NK-92 treated with Interleukin-12 subunit alpha and Interleukin-12 subunit beta, amount 100 ng/mL, for 24 hours (cell line): ENCODE measurements around the gene QDPR.
"Not testable (repeated sequence)": the region's sequence is repeated elsewhere in the genome, so short reads cannot be mapped to it uniquely, and the experiment has no call there.

ENCODE experiments used
- DNase-seq: peaks from one replicate; lab custom pipeline; 2025; lab: John Stamatoyannopoulos, UW

QDPR gene

GRCh38 chr4:17511950-17512795, at the start of gene QDPR:
QDPR (minus strand) TSS chr4:17512090; CDS start chr4:17512054, 36 bp downstream.
- no peak for DNase-seq

GRCh38 chr4:17561195-17561909, 49.5 kb upstream of the QDPR start:
- no peak for DNase-seq

GRCh38 chr4:17560065-17560673, 48.3 kb upstream of the QDPR start:
- no peak for DNase-seq

- no peak for DNase-seq
Observed at GRCh38 chr4:17559709-17560048, 47.8 kb upstream of the QDPR start.

- DNase-seq = no peak
Observed at GRCh38 chr4:17558941-17559708, 47.2 kb upstream of the QDPR start.

GRCh38 chr4:17557880-17558279, 46.0 kb upstream of the QDPR start:
- DNase-seq = no peak

- no peak for DNase-seq
Observed at GRCh38 chr4:17556498-17556897, 44.6 kb upstream of the QDPR start.

- no peak for DNase-seq
Observed at GRCh38 chr4:17554568-17554967, 42.7 kb upstream of the QDPR start.

GRCh38 chr4:17552427-17552826, 40.5 kb upstream of the QDPR start:
- no peak for DNase-seq

GRCh38 chr4:17550549-17550948, 38.7 kb upstream of the QDPR start:
- no peak for DNase-seq

- no peak for DNase-seq
Observed at GRCh38 chr4:17546678-17547077, 34.8 kb upstream of the QDPR start.

- DNase-seq = no peak
Observed at GRCh38 chr4:17546222-17546621, 34.3 kb upstream of the QDPR start.

- DNase-seq = no peak
Observed at GRCh38 chr4:17545374-17546140, 33.7 kb upstream of the QDPR start.

- no peak for DNase-seq
Observed at GRCh38 chr4:17544831-17545234, 32.9 kb upstream of the QDPR start.

GRCh38 chr4:17544205-17544604, 32.3 kb upstream of the QDPR start:
- no peak for DNase-seq

- not testable (repeated sequence) for DNase-seq
Observed at GRCh38 chr4:17537060-17537459, 25.2 kb upstream of the QDPR start.

GRCh38 chr4:17535906-17536305, 24.0 kb upstream of the QDPR start:
- no peak for DNase-seq

GRCh38 chr4:17535242-17535641, 23.4 kb upstream of the QDPR start:
- no peak for DNase-seq

GRCh38 chr4:17534705-17535104, 22.8 kb upstream of the QDPR start:
- no peak for DNase-seq

GRCh38 chr4:17531538-17532285, 19.8 kb upstream of the QDPR start:
- DNase-seq = no peak
